HG02763 (cell line): ENCODE results near the gene ABCA2.
"Not testable (repeated sequence)": the region's sequence is repeated elsewhere in the genome, so short reads cannot be mapped to it uniquely, and the experiment has no call there.

Source experiments
- ATAC-seq: cut with Tn5 transposase; IDR thresholded peaks from one replicate; pipeline ENCODE4 v1.9.1; 2021; ENCODE audit warnings: mild to moderate bottlenecking, moderate library complexity; ENCODE audit not compliant: unreplicated experiment

Gene ABCA2

GRCh38 chr9:137064027-137064879 lies 36.2 kb upstream of the ABCA2 start:
- no peak for ATAC-seq

DNA sequence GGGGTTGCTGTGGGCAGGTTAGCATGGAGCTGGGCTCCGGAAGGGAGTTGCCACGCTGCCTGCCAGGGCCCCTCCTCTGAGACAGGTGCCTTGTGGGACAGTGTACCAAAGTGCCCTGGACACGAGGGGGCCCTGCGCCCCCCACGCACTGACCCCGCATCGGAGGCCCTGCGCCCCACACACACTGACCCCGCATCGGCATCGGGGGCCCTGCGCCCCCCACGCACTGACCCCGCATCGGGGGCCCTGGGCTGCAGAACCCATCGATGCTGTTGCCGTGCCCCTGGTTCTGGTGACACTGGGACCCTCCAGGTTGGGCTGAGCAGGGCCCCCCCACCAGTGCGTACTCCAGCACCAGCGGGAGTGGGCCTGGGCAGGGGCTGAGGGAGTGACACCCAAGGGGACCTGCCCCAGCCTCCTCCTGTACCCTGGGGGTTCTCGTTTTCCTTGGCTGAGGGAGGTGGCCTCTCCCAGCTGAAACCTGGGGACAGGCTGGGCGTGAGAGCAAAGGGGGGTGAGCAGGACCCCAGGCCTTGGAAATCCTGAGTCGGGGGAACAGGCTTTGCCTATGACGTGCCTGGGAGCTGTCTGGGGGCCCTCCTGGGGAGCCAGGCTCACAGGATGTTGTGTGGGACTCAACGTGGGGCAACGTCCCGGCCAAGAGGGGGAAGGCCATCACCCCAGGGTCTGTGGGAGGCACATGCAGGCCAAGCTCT lies 35.4 kb upstream of the ABCA2 start:
- ATAC-seq: no peak

- ATAC-seq: not testable (repeated sequence)
Observed at GRCh38 chr9:137062798-137063197, 34.8 kb upstream of the ABCA2 start.

- ATAC-seq: no peak
Observed at GRCh38 chr9:137062384-137062783, 34.3 kb upstream of the ABCA2 start.

DNA sequence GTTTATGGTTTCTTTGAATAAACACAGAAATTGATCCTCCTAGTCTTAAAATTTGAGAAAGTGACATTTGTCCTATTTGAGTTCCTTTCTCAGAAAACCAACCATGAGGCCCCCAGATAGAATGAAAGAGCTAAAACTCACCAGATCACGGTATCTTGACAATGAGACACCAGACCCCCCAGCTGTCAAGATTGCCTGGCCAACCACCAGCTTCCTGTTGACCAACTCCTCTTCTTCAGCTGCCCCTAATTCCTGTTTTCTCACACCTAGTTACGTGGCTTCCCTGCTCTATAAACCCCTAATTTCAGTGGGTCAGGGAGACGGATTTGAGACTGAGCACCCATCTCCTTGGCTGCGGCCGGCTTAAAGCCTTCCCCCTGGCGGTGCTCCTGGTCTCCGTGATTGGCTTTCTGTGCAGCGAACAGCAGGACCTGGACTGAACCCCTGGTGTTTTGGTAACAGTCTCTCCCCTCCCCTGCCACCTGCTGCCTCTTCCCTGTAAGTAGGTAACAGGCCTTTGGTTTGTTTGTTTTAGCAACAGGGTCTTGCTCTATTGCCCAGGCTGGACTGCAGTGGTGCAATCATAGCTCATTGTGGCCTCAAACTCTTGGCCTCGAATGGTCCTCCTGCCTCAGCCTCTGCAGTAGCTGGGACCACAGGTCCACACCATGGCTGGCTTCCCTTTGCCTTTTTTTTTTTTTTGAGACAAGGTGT lies 30.6 kb upstream of the ABCA2 start:
- no peak for ATAC-seq

- ATAC-seq: no peak
Observed at GRCh38 chr9:137057545-137057944, 29.5 kb upstream of the ABCA2 start.

DNA sequence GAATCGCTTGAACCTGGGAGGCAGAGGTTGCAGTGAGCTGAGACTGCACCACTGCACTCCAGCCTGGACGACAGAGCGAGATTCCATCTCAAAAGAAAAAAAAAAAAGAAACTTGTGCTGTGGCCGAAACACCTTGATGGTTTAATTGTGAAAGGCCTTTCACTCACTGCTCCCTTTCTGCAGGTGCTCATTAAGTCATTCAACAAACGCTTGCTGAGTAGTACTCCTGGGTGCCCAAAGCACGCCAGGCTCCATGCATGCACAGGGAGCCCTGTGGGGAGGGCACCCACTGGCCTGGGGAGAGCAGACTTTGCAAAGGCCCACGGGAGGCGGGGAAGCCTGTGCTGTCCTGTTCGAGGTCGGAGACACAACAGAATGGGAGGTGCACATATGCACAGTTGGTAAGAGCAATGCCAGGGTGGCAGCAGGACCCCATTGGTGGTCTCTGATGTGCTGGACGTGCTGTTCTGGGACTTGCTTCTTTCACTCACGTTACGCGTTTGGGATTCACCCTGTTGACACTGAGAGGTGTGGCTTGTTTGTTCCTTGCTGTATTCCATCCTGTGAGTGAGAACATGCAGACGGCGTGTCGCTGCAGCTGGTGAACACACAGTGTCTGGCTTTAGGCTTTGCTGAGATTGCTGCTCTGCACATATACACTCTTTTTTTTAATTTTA lies 28.8 kb upstream of the ABCA2 start:
- ATAC-seq: no peak

- no peak for ATAC-seq
Observed at GRCh38 chr9:137055385-137056364, 27.6 kb upstream of the ABCA2 start.

- ATAC-seq: no peak
Observed at GRCh38 chr9:137054932-137055384, 26.9 kb upstream of the ABCA2 start.

DNA sequence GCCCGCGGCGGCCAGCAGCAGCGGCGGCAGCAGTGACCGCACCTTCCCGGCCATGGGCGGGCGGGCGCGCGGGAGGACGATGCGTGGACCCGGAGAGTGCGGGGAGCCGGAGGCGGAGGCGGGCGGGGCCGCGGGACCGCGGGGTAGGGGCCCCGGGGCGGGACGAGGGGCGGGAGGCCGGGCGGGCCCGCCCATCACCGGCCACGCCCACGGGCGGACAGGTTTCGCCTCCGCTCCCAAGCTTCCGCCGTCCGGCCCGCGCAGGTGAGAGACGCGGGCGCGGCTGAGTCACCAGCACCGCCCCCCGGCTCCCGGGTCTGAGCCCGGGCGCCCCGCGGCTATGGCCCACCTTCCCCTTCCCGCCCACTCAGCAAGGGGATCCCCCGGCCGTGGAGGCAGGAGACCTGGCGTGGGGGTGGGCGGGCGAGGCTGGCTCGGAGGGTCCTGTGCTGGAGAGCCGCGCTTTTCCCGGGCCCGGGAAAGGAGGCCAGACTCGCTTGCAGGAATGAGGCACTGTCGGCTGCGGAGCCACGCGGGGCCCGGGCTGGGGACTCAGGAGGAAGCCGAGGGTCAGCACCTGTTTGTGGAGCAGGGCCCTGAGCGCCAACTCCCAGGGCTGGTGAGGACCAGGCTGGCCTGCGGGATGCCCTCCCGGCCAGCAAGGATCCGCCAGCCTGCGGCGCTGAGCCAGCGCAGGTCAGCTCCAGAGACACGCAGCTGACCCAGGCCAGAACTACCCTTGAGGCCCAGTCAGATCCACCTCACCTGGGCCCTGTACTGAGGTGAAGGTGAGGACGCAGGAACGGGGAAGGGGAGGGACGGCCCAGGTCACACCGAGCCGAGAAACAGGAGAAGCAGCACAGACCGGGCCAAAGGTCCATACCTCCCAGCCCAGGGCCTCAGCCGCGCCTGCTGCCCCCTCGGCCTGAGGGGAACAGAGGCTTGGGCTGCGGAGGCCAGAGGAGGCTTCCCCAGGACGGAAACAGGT lies 26.2 kb upstream of the ABCA2 start, which contains the start of gene ENTPD2:
ENTPD2 (minus strand) TSS at position 118 of the 988 bp plus-strand sequence; CDS start at position 54, 64 bp downstream.
- ATAC-seq: no peak

- no peak for ATAC-seq
Observed at GRCh38 chr9:137052998-137053943, 25.2 kb upstream of the ABCA2 start.

- ATAC-seq: no peak
Observed at GRCh38 chr9:137052293-137052692, 24.3 kb upstream of the ABCA2 start.

DNA sequence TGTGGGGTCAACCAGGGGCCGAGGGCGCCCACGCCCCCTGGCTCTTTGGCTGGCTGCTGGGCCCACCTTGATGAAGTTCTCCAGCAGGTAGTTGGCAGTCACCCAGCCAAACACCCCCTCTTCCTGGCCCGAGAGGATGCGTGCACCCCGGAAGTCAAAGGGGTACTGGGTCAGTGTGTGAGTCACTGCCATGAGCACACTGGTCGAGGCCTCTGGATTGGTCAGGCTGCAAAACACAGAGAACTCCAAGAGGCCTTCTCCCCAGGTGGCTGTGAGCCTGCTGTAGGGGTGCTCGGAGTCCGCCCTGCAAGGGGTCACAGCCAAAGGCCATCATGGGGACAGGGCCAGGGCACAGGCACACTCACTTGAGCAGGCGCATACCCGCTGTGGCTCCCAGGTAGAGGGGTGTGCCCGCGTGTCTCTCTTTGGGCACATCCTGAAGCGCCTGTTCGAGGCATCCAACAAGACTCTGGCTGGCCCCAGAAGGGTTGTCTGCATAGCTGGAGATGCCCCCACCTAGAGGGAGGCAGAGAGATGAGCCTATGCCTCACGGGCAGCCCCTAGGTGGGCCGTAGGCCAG lies 23.2 kb upstream of the ABCA2 start:
- ATAC-seq: no peak

- ATAC-seq: no peak
Observed at GRCh38 chr9:137050570-137050969, 22.5 kb upstream of the ABCA2 start.

GRCh38 chr9:137049544-137050449 lies 21.8 kb upstream of the ABCA2 start:
- no peak for ATAC-seq
